ELR (cell line): ENCODE measurements around the gene HTN3.
"Not testable (repeated sequence)": the region's sequence is repeated elsewhere in the genome, so short reads cannot be mapped to it uniquely, and the experiment has no call there.

Experiments used
- DNase-seq: peaks from one replicate; pipeline ENCODE4 v3.0.0-alpha.2; 2015; ENCODE audit warnings: low read depth

The HTN3 gene

GRCh38 chr4:70028159-70028558 is at the start of gene HTN3:
TSS of gene HTN3 (plus strand) at chr4:70028459. CDS start at chr4:70030741, 2,282 bp downstream.
- not testable (repeated sequence) for DNase-seq

- DNase-seq, result no peak
These were observed 44.2 kb upstream of the HTN3 start for GRCh38 chr4:69984030-69984443.

DNA sequence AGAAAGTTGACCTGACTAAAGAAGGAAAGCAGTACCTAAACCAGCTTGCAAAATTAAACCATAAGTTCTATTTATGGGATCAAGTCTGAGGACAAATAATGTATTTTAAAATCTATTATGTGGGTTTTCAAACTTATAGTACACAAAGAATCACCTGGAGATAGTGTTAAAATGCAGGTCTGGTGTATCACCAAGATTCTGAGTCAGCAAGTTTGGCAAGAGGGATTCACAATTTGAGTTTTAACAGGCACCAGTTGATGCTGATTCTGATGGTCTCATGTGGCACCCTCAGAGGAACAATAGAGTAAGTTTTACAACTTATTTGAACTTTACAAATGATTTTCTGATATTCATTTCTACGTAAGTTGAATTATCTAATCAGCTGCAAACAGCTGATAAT is 41.6 kb upstream of the HTN3 start:
- DNase-seq, result no peak

GRCh38 chr4:69991016-69991415 is 37.2 kb upstream of the HTN3 start:
- DNase-seq, result no peak

GRCh38 chr4:69994782-69995181 is 33.5 kb upstream of the HTN3 start:
- DNase-seq, result no peak

DNA sequence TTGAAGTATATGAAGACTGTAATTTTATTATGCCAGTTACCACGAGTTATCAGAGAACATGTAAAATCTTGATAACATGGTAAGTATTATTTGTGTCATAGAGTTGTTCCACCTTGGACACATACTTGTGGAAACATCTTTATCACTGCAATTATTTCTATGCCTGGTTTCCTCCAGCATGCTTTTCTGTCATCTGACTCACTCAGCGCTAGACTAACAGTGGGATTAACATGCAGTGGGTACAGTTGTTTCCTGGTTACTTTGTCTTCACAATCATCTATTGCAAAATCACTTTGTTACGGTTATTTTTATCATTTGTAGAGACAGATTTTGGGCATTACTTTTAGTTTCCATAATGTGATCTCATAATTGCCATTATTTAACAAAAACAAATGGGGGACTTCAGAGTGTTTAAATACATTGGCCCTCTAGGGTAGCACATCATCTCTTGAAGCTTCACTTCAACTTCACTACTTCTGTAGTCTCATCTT is 32.7 kb upstream of the HTN3 start, which contains the start of gene STATH:
Gene STATH, plus strand, starts transcription at position 441 of the 491 bp plus-strand sequence. CDS start 2,472 bp downstream, outside the sequence.
- no peak for DNase-seq

GRCh38 chr4:69999420-69999819 is 28.8 kb upstream of the HTN3 start:
- DNase-seq, result peak; percentile 10

GRCh38 chr4:70000711-70001110 is 27.5 kb upstream of the HTN3 start:
- no peak for DNase-seq

- no peak for DNase-seq
These were observed 25.8 kb upstream of the HTN3 start for GRCh38 chr4:70002507-70002906.

DNA sequence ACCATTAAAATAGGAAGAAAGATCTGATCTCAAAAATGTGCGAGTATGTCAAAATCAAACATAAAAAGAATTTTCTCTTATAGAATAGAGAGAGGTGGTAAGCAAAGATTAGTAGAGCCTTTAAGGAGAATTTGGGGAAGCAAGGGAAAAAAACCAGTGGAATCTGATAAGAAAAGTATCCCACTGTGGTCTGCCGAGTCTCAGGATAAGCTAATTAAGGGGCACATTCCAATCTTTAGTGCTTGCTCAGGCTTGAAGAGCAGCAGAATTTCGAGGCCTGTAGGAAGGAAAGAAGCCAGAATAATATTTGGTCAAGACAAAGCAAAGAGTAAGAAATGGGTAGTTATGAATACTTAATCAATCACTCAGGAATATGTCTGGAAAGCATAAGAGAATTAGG is 19.5 kb upstream of the HTN3 start:
- no peak for DNase-seq

DNA sequence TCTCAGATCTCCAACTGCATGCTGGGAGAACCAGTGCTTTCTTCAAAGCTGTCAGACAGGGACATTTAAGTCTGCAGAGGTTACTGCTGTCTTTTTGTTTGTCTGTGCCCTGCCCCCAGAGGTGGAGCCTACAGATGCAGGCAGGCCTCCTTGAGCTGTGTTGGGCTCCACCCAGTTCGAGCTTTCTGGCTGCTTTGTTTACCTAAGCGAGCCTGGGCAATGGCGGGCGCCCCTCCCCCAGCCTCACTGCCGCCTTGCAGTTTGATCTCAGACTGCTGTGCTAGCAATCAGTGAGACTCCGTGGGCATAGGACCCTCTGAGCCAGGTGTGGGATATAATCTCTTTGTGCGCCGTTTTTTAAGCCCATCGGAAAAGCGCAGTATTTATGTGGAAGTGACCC is 9.3 kb upstream of the HTN3 start:
- not testable (repeated sequence) for DNase-seq

- DNase-seq, result no peak
These were observed 5.0 kb upstream of the HTN3 start for GRCh38 chr4:70023218-70023617.

DNA sequence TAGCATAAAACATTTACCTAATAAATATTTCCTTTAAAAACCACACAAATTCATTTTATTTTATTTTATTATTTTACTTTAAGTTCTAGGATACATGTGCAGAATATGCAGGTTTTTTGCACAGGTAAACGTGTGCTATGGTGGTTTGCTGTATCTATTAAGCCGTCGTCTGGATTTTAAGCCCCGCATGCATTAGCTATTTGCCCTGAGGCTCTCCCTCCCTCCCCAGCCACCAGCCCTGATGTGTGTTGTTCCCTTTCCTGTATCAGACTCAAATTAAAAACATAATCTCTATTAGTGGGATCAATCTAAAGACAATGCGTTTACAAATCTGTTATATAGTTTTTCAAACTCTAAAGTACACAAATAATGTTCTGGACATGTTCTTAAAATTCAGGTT is 1.2 kb upstream of the HTN3 start:
- DNase-seq, result no peak

GRCh38 chr4:70037559-70037958 is 9.3 kb downstream of the HTN3 start:
- not testable (repeated sequence) for DNase-seq

- not testable (repeated sequence) for DNase-seq
These were observed 11.7 kb downstream of the HTN3 start for GRCh38 chr4:70039928-70040327.

DNA sequence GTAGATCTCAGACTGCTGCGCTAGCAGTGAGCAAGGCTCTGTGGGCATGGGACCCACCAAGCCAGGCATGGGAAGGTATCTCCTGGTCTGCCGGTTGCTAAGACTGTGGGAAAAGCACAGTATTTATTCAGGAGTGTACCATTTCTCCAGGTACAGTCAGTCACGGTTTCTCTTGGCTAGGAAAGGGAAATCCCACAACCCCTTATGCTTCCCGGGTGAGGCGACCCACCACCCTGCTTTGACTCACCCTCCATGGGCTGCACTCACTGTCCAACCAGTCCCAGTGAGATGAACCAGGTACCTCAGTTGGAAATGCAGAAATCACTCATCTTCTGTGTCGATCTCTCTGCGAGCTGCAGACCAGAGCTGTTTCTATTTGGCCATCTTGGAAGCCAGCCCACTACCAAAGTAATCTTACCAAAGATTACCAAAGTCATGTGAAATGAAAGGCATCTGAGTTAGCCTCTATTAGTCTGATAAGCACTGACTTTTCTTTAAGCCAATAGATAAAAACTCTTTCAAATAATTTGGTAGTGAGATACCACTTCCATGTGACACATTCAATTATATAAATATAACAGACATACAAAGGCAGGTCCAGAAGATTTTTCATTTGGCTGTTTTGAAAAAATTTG is 13.5 kb downstream of the HTN3 start:
- DNase-seq, result no peak

DNA sequence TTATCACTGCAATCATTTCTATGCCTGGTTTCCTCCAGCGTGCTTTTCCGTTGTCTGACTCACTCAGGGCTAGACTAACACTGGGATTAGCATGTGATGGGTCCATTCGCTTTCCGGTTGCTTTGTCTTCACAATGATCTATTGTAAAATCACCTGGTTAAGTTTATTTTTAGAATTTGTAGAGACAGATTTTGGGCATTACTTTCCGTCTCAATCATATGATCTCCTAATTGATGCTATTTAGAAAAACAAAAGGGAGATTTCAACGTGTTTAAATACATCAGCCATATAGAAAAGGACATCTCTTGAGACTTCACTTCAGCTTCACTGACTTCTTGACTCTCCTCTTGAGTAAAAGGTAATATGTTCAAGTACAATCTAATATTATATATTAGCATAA is 21.9 kb downstream of the HTN3 start, which contains the start of gene HTN1:
Gene HTN1, plus strand, starts transcription at position 301 of the 400 bp plus-strand sequence. CDS start 2,639 bp downstream, outside the sequence.
- not testable (repeated sequence) for DNase-seq

DNA sequence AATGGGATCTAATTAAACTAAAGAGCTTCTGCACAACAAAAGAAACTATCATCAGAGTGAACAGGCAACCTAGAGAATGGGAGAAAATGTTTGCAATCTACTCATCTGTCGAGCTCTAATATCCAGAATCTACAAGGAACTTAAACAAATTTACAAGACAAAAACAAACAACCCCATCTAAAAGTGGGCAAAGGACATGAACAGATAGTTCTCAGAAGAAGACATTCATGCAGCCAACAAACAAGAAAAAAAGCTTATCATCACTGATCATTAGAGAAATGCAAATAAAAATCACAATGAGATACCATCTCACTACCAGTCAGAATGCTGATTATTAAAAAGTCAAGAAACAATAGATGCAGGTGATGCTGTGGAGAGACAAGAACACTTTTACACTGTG is 28.3 kb downstream of the HTN3 start:
- not testable (repeated sequence) for DNase-seq

DNA sequence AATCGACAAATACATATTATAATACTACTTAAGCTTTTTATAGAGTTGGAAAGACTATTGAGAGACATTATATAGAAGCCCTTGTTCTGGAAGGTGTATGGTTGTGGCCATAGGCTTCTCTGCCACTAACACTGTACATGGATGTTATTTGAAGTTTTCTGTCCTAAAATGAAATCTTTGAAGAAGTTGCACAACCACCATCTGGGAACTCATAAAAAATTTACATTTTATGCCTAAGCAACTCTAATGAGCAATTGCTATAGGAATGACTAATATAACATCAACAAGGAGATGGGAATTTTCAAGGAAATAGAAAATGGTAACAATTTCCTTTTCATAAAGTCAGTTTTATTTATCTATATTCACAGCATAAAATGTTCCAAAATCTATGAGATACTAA is 29.4 kb downstream of the HTN3 start:
- DNase-seq, result no peak

DNA sequence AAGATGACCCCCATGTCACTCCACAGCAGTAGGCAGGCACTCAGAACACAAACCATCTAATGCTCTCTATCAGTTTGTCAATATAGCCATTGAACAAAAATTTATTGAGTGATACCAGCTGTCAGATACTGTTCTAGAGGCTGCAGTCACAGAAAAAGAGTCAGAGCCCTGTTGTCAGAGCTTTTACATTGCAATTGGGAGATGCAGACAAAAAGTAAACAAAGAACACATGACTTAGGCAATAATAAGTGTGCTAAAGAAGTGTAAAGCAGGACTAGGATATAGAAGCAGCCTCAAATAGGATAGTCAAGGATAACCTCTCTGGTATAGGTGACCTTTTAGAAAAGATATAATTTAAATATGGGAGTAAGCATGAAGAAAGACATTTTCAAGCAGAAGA is 30.9 kb downstream of the HTN3 start:
- no peak for DNase-seq

DNA sequence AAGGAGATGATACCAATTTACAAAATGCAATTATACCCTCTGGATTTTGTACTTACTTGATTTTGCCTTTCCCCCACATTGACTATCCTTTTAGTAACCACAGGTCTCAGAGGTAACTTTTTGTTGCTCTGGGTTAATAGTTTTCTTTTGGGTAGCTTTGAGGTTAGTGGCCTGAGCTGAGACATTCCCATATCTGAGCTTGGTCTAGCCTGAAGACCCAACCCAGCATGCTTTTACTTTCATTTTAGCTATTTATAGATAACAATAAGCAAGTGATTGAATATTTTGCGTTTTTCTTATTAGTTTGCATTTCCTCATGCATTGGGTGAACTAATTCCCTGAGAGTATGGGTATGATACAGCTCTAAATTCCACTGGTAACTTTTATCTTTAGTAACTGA is 33.7 kb downstream of the HTN3 start:
- DNase-seq, result no peak

DNA sequence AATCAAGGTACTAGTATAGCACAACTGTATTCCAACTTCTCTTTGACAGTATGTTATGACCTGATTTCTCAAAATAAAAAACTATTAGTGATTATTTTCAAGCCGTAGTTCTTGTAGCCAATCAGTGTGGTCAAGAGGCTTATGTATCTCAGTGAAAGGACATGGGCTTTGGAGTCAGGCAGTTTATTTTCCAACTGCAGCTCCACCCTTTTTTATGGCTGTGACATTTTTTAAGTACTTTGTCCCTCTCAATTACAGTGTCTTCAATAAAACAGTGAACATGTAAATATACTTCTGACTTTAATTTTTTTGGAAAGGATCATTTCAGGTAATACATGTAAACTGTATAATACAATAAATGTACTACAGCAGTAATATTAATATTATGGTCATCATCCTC is 51.9 kb downstream of the HTN3 start:
- DNase-seq, result no peak
